ENCODE data around the gene DOCK1. TPM values are rescaled to one million over a fixed set of nuclear protein-coding genes. Genes with fewer than 3 reads are reported as not detected.

Gene DOCK1
- total RNA-seq, 1 donor from 2014 or later = 25.8 TPM

GRCh38 chr10:126950401-126951105, 45.3 kb downstream of the DOCK1 start:
- Histone ChIP-seq H3K4me3 (no peak overlapping the region), H3K27ac (no peak overlapping the region), H3K36me3 (no peaks in the 10 kb centered on the region), H3K9me3 (no peaks in the 10 kb centered on the region), H3K4me1 (no peaks in the 10 kb centered on the region), H3K27me3 (no peaks in the 10 kb centered on the region)
- DNase-seq (ENCODE audit: low spot score in 2 of 2) = no peak
- TF ChIP-seq CTCF (IDR thresholded peaks at IDR 0.05) = no peak
- intact Hi-C loops (cut with DNase I) = no loop called here

GRCh38 chr10:126953886-126954285, 48.7 kb downstream of the DOCK1 start:
- DNase-seq (ENCODE audit: low spot score in 2 of 2) = no peak
- Histone ChIP-seq H3K4me3 (no peak overlapping the region), H3K9me3 (no peaks in the 10 kb centered on the region), H3K4me1 (no peaks in the 10 kb centered on the region), H3K27me3 (no peaks in the 10 kb centered on the region), H3K27ac (no peak overlapping the region), H3K36me3 (no peaks in the 10 kb centered on the region)
- intact Hi-C loops (cut with DNase I) = no loop called here
- no peak for TF ChIP-seq CTCF (IDR thresholded peaks at IDR 0.05)

GRCh38 chr10:126955396-126955795, 50.2 kb downstream of the DOCK1 start:
- DNase-seq (ENCODE audit: low spot score in 2 of 2) = no peak
- H3K27ac ChIP-seq = no peak overlapping the region
- intact Hi-C loops (cut with DNase I) = no loop called here
- no peaks in the 10 kb centered on the region for H3K27me3 ChIP-seq
- H3K9me3 ChIP-seq = no peaks in the 10 kb centered on the region
- H3K4me3 ChIP-seq = no peak overlapping the region
- H3K4me1 ChIP-seq = no peaks in the 10 kb centered on the region
- TF ChIP-seq CTCF (IDR thresholded peaks at IDR 0.05) = no peak
- no peaks in the 10 kb centered on the region for H3K36me3 ChIP-seq

- H3K9me3 ChIP-seq = no peaks in the 10 kb centered on the region
- no peaks in the 10 kb centered on the region for H3K36me3 ChIP-seq
- TF ChIP-seq CTCF (IDR thresholded peaks at IDR 0.05) = no peak
- H3K27ac ChIP-seq = no peak overlapping the region
- H3K4me3 ChIP-seq = no peak overlapping the region
- H3K27me3 ChIP-seq = no peaks in the 10 kb centered on the region
- intact Hi-C loops (cut with DNase I) = no loop called here
- H3K4me1 ChIP-seq = no peaks in the 10 kb centered on the region
- no peak for DNase-seq (ENCODE audit: low spot score in 2 of 2)
These were observed 50.9 kb downstream of the DOCK1 start for GRCh38 chr10:126955934-126956711.

GRCh38 chr10:126956712-126957108, 51.5 kb downstream of the DOCK1 start:
- no peak for DNase-seq (ENCODE audit: low spot score in 2 of 2)
- no peak overlapping the region for H3K27ac ChIP-seq
- intact Hi-C loops (cut with DNase I) = no loop called here
- H3K4me3 ChIP-seq = no peak overlapping the region
- H3K9me3 ChIP-seq = no peaks in the 10 kb centered on the region
- no peaks in the 10 kb centered on the region for H3K4me1 ChIP-seq
- no peak for TF ChIP-seq CTCF (IDR thresholded peaks at IDR 0.05)
- no peaks in the 10 kb centered on the region for H3K36me3 ChIP-seq
- no peaks in the 10 kb centered on the region for H3K27me3 ChIP-seq
